ENCODE data around the gene KLHDC10.
"Not testable (repeated sequence)": the region's sequence is repeated elsewhere in the genome, so short reads cannot be mapped to it uniquely, and the experiment has no call there.

Gene KLHDC10

GRCh38 chr7:130083497-130083896 lies 13.2 kb downstream of the KLHDC10 start:
- not testable (repeated sequence) for DNase-seq

DNA sequence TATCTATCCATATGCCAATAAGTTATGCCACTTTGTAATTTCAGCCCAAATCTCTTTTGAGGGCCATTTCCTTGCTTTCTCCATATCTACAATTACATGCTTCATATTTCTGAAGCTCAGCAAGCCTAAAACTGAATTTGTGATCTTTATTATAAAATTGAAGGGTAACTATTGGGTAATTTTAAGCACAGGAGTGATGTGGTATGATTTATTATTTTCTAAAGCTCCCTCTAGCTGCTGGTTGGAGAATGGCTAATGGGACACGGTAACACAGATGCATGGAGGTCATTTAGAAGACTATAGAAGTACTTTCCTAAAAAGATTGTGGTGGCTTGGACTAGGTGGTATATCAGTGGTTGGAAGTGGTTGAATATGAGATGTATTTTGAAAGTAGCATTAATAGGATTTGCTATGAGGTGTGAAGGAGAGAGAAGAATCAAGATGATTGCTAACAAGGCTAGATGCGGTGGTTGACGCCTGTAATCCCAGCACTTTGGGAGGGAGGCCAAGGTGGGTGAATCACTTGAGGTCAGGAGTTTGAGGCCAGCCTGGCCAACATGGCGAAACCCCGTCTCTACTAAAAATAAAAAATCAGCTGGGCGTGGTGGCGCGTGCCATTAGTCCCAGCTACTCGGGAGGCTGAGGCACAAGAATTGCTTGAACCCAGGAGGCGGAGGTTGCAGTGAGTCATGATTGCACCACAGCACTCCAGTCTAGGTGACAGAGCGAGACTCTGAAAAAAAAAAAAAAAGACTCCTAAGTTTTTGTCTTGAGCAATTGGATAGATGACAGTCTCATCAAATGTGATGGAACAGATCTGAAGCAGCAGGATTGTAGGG lies 13.9 kb downstream of the KLHDC10 start:
- no peak for DNase-seq

DNA sequence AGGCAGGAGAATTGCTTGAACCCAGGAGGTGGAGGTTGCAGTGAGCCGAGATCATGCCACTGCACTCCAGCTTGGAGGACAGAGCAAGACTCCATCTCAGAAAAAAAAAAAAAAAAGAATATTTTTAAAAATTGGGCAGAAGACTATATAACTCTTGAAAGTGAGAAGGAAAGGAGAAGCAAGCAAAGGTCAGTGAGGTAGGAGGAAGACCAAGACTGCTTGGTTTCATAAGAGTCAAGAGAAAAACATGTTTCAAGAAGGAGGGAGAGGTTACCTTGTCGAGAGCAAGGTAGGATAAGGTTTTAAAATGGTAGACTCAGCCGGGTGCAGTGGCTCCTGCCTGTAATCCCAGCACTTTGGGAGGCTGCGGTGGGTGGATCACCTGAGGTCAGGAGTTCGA lies 14.9 kb downstream of the KLHDC10 start:
- not testable (repeated sequence) for DNase-seq

- DNase-seq: no peak
Measured at GRCh38 chr7:130086938-130087337, 16.6 kb downstream of the KLHDC10 start.

- no peak for DNase-seq
Measured at GRCh38 chr7:130087364-130087763, 17.0 kb downstream of the KLHDC10 start.

- no peak for DNase-seq
Measured at GRCh38 chr7:130090745-130091532, 20.6 kb downstream of the KLHDC10 start.

DNA sequence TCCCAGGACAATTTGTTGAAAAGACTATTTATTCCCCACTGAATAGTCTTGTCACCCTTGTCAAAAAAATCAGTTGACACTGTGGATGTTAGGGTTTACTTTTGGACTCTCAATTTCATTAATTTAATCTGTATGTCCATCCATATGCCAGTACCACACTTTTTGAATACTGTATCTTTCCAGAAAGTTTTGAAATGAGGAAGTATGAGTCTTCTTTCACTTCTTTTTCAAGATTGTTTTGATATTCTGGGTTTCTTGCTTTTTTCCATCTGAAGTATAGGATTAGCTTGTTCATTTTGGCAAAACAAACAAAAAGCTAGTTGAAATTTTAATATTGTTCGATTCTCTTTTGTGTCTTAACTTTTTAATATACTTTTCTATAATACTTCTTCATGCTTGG lies 21.7 kb downstream of the KLHDC10 start:
- no peak for DNase-seq

DNA sequence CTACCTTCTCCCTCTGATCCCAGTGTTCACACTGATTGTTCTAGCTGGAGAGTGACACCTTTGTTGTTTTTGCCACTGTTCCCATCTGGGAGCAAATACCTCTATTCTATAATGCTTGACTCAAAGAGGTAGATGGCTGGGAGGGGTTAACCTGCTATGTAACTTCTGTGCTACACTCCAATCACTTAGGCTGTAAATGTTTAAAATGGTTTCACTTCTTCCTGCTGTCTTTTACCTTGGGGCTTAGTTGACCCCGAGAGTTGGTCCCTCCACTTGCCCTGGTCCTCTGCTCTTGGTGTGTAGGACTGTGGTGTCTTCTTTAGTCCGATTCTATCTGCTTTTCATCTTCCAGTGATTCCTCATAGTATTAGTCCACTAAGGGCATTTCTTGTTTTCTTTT lies 22.3 kb downstream of the KLHDC10 start:
- DNase-seq: no peak

- DNase-seq: no peak
Measured at GRCh38 chr7:130095812-130096211, 25.5 kb downstream of the KLHDC10 start.

DNA sequence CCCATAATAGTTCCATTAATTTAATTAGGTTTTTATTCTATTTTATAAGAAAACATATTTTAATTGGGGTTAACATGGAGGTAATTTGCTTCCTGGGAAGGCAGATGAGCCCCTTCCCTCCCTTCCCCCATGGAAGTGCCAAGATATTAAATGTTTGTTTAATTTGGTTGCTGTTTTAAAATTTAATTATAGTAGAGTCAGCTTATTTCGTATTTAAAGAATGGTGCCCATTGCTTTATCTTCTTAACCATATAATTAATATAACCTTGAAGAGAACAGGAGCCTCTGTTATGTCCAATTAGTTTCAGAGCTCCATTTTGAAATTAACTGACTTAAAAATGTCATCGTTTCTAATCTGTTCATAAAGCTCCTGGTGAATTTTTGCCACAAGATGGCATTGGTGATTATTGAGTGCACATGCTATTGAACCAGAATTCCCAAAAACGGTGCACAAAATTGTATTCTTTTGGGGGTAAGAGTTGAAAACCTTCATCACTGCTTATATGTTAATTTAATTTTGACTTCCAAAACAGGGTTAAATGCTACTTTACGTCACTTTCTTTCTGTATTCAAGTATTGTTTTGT lies 26.0 kb downstream of the KLHDC10 start:
- DNase-seq: no peak

DNA sequence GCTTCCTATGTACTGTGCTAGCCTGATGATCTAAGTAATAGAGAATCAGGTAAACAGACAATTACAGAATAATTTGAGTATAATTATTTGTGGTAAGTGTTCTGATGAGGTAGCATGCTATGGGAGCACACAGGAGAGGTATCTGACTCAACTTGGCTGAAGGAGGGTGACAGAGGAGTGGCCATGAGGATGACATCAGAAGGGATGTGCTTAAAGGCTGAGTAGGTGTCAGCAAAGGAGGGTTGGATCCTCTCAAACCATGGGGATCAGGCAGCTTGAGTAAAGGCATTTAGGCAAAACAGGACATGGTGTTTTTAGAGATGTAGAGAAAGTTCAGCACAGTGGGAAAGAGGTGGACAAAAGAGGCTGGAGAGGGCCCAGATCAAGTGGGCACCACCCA lies 29.0 kb downstream of the KLHDC10 start:
- no peak for DNase-seq

- no peak for DNase-seq
Measured at GRCh38 chr7:130102588-130102987, 32.3 kb downstream of the KLHDC10 start.

DNA sequence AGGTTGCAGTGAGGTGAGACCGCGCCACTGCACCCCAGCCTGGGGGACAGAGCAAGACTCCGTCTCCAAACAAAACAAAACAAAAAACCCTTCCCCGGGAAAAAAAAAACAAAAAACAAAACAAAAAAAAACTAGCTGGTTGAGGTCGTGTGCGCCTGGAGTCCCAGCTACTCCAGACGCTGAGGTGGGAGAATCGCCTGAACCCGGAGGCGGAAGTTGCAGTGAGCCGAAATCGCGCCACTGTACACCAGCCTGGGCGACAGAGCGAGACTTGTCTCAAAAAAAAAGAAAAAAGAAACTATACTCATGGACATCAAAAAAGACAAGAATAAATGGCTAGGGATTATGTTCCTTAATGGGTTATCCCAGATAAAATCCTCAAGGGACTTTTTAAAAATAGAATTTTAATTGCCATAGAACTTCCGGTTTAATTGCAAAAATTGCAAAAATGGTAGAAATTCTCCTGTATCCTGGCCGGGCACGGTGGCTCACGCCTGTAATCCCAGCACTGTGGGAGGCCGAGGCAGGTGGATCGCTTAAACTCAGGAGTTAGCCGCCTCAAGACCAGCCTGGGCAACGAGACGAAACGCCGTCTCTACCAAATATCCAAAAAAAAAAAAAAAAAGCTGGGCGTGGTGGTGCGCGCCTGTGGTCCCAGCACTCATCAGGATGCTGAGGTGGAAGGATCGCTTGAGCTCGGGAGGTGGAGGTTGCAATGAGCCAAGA lies 37.8 kb downstream of the KLHDC10 start:
- no peak for DNase-seq

DNA sequence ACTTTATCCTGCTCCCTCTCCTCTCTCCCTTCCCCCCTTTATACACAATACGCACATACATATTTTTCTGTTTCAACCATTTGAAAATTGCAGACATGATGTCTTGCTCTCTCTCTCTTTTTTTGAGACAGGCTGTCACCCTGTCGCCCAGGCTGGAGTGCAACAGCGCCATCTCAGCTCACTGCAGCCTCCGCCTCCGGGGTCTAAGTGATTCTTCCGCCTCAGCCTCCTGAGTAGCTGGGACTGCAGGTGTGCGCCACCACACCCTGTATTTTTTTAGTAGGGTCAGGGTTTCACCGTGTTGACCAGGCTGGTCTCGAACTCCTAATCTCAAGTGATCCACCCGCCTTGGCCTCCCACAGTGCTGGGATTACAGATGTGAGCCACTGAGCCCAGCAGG lies 38.5 kb downstream of the KLHDC10 start:
- DNase-seq: no peak

DNA sequence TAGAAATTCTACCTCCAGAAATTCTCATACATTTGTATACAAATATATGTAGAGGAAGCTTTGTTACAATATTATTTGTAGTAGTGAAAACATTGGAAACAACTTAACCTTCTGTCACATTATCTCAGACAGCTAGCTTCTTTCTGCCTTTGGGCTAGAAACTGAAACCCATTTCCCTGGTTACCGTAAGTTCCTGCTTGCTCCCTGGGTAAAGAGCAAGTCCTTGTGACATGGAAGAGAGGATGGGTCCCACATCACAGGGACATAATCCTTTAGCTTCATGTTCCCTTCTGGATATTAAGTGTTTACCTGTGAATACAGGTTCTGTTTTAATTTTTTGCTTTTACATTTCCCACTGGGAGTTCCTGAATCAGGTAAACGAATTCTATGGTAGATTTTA lies 41.8 kb downstream of the KLHDC10 start:
- no peak for DNase-seq

DNA sequence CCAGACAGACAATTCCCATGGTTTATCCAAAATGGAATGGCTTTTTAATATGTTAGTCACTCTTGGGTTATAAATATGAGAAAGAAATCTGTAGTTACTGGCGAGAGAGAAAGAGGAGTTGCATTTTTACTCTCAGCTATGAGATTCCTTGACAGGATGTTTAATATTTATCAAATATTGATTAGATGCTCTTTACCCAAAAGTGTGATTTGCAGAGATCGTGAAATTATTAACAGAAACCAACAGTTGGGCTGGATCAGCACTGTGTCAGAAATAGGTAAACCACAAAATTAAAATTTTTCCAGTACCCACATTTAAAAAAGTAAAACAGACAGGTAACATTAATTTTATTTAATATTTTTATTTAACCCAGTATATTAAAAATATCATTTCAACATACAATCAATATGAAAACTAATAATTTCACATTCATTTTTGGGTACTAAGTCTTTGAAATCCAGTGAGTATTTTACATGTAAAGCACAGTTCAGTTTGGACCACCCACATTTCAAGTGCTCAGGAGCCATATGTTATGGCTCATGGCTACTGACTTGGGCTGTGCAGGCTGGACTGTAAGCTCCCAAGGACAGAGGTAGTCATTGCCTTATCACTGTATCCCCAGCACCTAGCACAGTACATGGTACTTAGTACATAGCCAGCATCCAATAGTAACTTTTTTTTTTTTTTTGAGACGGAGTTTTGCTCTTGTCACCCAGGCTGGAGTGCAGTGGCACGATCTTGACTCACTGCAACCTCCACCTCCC lies 42.5 kb downstream of the KLHDC10 start:
- no peak for DNase-seq

DNA sequence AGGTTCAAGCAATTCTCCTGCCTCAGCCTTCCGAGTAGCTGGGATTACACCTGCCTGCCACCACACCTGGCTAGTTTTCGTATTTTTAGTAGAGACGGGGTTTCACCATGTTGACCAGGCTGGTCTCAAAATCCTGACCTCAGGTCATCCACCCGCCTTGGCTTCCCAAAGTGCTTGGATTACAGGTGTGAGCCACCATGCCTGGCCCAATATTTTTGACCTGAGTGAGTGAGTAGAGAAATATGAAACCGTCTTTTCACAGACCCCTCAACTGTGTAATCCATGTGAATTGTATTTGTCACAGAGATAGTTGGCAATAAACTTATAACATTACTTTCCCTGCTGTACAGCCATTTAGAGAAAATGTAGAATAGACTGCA lies 43.1 kb downstream of the KLHDC10 start:
- DNase-seq: not testable (repeated sequence)

GRCh38 chr7:130113887-130114286 lies 43.6 kb downstream of the KLHDC10 start:
- no peak for DNase-seq

GRCh38 chr7:130114374-130114773 lies 44.0 kb downstream of the KLHDC10 start:
- no peak for DNase-seq

DNA sequence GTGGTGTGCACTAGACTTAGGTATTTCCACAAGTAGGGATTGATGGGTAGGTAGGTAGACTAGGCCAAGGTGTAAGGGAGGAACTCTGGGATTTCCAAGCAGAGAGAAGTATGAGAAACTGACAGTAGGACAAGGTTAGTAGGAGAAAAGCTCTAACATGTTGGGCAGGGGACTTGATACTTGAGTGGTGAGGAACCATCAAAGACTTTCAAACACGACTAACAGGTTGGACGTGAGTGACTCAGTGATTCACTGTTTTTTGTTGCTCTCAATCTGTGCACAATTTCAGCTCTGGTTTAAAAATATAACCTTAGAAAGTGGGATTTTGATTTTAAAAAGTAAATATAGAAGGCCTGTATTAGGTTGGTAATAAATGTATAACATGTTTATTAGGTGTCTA lies 44.4 kb downstream of the KLHDC10 start:
- DNase-seq: no peak

DNA sequence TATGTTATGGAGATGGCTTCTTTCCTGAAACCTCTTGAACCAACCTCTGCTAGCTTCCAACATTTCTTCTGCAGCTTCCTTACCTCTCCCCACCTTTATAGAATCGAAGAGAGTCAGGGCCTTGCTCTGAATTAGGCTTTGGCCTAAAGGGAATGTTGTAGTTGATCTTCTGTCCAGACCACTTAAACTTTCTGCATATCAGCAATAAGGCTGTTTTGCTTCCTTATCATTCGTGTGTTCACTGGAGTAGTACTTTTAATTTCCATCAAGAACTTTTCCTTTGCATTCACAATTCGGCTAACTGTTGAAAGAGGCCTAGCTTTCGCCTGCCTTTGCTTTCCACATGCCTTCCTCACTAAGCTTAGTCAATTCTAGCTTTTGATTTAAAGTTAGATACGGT lies 48.0 kb downstream of the KLHDC10 start:
- DNase-seq: no peak

DNA sequence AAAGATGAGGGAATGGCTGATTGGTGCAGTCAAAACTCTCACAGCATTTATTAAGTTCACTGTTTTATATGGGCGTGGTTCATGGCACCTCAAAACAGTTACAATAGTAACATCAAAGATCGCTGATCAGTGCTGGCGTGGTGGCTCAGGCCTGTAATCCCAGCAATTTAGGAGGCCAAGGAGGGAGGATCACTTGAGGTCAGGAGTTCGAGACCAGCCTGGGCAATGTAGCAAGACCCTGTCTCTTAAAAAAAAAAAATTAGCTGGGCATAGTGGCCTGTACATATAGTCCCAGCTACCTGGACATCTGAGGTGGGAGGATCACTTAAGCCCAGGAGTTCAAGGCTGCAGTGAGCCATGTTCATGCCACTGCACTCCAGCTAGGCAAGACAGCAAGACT lies 48.5 kb downstream of the KLHDC10 start:
- DNase-seq: no peak

All from T-helper 9 cell (primary cell).